GM18507 (cell line): ENCODE data around the gene CHIT1.

Experiments used
- DNase-seq: peaks from one replicate; pipeline ENCODE4 v3.0.0; 2011; ENCODE audit warnings: low read depth; ENCODE audit not compliant: insufficient read length; ENCODE audit errors: extremely low spot score
- FAIRE-seq: peaks from 2 replicates; lab custom pipeline; 2011; peaks lifted over from hg19 to GRCh38; lab: Jason Lieb, UNC

CHIT1 gene

DNA sequence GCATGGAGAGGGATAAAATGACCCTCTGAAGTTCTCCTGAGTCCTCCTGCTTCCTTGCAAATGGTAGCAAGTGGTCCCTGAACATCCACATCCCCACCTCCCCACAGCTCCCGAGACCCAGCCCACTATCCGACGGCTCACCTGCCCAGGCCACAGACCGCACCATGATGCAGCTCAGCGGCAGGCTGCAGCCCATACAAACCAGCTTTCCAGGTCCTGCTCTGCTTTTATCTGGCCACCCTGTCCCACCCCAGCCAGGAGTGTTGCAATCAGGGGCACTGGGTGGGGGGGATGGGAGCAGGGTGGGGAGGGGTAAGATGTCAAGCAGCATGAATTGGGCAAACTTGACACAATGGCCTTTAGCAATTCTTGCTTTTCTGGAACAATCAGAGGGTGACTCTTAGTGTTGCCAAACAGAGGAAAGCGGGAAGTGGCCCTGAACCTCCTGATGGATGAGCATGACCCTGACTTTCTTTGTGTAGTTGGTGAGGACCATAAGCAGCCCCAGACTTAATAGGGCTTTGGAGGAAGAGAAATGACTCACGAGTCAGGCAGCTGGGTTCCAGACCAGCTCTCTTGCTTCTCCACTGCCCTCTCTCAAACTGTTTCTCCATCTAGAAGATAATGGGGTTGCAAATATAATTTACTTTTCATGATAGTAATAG lies at the start of gene CHIT1:
Gene CHIT1, minus strand, starts transcription at position 203 of the 665 bp plus-strand sequence. Its CDS starts 37 bp downstream, at position 166.
- no peak for FAIRE-seq
- no peak for DNase-seq

GRCh38 chr1:203278885-203279406 lies 49.5 kb upstream of the CHIT1 start:
- FAIRE-seq (no peak), DNase-seq (no peak)

GRCh38 chr1:203278082-203278884 lies 48.8 kb upstream of the CHIT1 start:
- FAIRE-seq (no peak), DNase-seq (no peak)

DNA sequence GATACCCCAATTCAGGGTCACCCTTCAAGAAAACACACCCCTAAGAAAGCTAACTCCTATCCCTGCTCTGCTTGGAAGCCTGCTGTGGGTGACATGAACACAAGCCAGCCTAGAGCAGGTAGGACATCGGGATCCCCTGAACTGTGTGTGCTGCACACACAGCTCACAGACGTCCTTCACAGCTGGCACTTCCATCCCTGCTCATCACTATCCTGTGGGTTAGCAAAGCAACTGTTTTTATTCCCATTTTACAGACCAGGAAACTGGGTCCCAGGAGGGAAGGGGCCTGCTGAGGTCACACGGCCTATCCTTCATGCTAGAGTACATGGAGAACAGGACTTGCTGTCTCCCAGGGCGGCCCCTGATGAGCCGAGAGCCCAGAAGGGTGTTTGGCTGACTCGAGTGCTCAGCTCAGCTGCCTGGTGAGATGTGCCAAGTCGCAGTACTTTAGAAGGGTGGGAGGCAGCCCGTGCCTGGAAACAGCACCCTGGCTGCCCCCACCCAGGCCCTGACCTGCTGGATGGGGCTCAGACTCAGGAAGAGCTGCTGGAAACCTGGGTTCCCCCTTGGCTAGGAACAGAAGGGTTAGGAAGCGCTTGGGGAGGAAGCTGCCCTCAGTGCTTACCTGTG lies 47.6 kb upstream of the CHIT1 start:
- DNase-seq, result no peak
- FAIRE-seq, result no peak

DNA sequence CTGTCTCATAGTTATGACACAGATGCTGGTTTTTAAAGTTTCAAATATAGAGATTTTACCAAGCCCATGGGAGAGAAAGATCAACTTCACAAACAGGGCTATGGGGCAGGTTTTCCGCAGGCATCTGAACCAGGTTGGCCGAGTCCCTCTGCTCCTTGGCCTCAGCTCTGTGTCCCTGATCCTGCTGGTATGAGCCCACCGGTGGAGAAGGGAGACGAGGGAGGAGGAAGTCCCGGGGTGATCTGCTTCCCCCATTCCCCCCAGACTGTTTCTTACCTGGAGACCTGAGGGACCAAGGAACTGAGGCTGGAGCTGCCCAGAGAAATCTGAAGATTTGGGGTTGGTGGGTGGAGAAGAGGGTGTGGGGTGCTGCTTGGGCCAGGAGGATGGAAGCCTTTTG lies 46.9 kb upstream of the CHIT1 start:
- DNase-seq, result no peak
- no peak for FAIRE-seq

GRCh38 chr1:203275656-203276272 lies 46.3 kb upstream of the CHIT1 start:
- DNase-seq (no peak), FAIRE-seq (no peak)

- no peak for DNase-seq
Observed at GRCh38 chr1:203274603-203275381, 45.3 kb upstream of the CHIT1 start.

DNA sequence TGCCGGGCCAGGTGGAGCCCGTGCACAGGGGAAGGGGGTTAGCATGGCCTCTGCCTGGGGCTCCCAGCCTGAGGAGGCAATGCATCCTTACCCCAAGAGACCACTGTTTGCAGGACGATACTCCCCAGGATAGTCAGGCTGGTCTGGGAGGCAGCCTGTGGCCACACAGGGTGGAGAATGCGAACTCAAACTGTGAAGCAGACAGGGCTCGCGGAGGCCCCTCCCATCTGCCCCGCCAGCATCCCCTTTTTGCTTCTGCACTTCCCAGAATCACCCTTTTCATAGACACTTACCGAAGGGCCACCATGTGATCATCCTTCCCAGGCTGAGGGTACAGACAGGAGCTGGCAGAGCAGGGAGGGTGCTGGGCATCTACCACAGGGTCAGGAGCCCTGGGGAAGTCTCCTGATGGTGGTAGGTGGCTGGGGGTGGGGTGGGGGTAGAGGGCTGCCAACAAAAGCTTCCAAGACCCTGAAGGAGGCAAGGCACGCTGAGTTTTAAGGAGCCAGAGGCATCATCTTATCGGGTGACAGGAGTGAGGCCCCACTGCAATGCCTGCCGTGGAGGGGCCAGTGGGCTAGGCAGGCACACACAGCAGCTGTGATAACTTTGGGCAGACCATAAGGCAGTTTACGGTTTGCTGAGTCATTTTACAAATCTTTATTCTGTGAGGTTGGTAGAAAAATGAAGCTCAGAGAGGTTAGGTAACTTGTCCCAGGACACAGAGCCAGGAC lies 44.6 kb upstream of the CHIT1 start:
- no peak for FAIRE-seq
- no peak for DNase-seq

More at GRCh38 chr1:203274603-203275381, 45.3 kb upstream of the CHIT1 start:
- no peak for FAIRE-seq

DNA sequence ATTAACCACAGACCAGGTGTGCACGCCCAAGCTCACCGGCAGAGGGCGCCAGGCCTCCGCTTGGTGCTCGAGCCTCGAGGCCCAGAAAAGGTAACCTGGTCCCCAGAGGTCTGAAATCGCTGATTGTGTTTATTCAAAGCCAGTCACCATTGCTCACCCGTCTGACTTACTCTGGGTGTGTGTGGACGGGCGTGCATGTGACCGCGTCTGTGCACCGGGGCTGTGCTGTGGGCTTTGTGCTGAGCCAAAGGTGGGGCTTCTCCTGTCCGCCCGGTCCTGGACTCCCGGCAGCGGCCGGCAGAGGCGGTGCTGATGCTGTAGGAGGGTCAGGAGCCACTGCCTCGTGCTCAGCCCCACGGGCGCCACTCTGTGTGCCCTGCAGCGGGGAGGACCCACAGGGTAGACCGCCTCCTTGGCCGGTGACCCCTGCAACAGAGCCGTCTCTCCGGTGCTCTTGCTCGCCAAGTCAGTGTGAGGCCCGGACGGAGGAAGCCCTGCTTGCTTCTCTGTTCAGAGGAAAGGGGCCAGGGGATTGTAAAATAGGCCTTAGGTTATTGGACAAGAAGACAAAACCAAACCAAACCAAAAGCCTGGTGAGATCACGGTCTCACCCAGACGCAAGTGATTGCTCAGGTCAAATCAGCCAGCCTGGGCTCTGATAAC lies 43.9 kb upstream of the CHIT1 start:
- peak; percentile 82 for FAIRE-seq

GRCh38 chr1:203272633-203273205 lies 43.2 kb upstream of the CHIT1 start:
- no peak for DNase-seq
- no peak for FAIRE-seq

More for the DNA sequence above, 43.9 kb upstream of the CHIT1 start:
- no peak for DNase-seq

DNA sequence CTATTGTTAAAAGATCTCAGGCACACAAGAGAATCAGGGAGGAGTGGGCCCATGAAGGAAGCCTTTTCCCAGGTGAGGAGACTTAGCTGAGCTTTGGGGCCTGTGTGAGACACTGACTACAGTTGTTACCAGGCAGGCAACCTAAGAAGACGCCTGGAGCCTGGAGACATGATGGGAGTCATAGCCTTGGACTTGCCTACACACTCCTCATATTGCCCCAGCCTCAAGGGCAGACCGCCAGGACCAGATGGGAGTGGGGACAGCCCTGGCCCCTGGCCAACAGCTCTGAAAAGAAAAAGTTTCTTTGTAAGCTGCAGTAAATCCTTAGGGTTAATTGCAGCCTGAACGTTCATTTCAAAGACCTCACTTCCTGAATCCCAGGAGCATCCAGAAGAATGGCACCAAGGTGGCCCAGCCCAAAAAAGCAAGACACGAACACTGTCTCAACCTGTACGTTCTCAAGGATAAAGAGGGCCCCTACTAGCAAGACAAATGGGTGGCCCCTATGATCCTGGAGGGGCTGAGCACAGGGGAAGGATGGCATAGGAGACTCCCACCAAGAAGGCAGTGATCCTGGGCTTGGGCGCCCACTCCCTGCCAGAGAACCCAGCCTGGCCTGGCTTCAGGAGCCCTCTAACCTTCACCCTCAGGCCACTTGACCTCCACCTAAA lies 42.6 kb upstream of the CHIT1 start:
- DNase-seq, result no peak
- no peak for FAIRE-seq

- DNase-seq (no peak), FAIRE-seq (peak; percentile 62)
Observed at GRCh38 chr1:203271018-203271743, 41.7 kb upstream of the CHIT1 start.

GRCh38 chr1:203270448-203270847 lies 41.0 kb upstream of the CHIT1 start:
- no peak for FAIRE-seq

GRCh38 chr1:203269654-203270020 lies 40.2 kb upstream of the CHIT1 start:
- DNase-seq, result no peak
- no peak for FAIRE-seq

More at GRCh38 chr1:203270448-203270847, 41.0 kb upstream of the CHIT1 start:
- no peak for DNase-seq

- DNase-seq (no peak), FAIRE-seq (peak; percentile 80)
Observed at GRCh38 chr1:203268901-203269653, 39.6 kb upstream of the CHIT1 start.

- FAIRE-seq, result no peak
- DNase-seq, result no peak
Observed at GRCh38 chr1:203267912-203268311, 38.4 kb upstream of the CHIT1 start.
